ENCODE data around the gene TMEM176B. TPM values are rescaled to one million over a fixed set of nuclear protein-coding genes. Genes with fewer than 3 reads are reported as not detected.

Gene TMEM176B
- total RNA-seq, 1 experiment from 2014 or later = 0.31 TPM

GRCh38 chr7:150799156-150799555, 1.0 kb downstream of the TMEM176B start:
- CTCF ChIA-PET = no interaction called here
- Histone ChIP-seq H3K36me3 (ENCODE audit: control insufficient read depth, insufficient read depth, low read length) (no peaks in the 10 kb centered on the region), H3K4me1 (ENCODE audit: control insufficient read depth, insufficient read depth, low read length) (no peaks in the 10 kb centered on the region), H3K27me3 (ENCODE audit: control insufficient read depth, insufficient read depth, low read length) (peaks cover 9% of the 10 kb centered on the region), H3K9me3 (ENCODE audit: control insufficient read depth, insufficient read depth, low read depth, low read length) (no peaks in the 10 kb centered on the region), H3K4me3 (ENCODE audit: low read depth in 2 of 2, low read length in 2 of 2) (no peak overlapping the region), H3K27ac (ENCODE audit: low read length) (no peak overlapping the region)
- POLR2A ChIA-PET = no interaction called here
- DNase-seq (ENCODE audit: low read depth, low spot score) (no peak), ATAC-seq (no peak)
- intact Hi-C loops (cut with micrococcal nuclease; ENCODE audit: unreplicated experiment) = no loop called here
- in situ Hi-C loops (cut with HindIII; ENCODE audit: low pct_unique_long_range_greater_than_20kb, low sequenced_read_pairs) = no loop called here
- TF ChIP-seq POLR2AphosphoS5 (IDR thresholded peaks at IDR 0.05; ENCODE audit: low read depth, low read length) (no peak), SIN3A (IDR thresholded peaks at IDR 0.05; ENCODE audit: borderline replicate concordance, insufficient read depth, low read depth, low read length) (no peak), TCF7L2 (IDR thresholded peaks at IDR 0.05; ENCODE audit: low read depth, low read length) (no peak)
- TF ChIP-seq, protein P1, sequence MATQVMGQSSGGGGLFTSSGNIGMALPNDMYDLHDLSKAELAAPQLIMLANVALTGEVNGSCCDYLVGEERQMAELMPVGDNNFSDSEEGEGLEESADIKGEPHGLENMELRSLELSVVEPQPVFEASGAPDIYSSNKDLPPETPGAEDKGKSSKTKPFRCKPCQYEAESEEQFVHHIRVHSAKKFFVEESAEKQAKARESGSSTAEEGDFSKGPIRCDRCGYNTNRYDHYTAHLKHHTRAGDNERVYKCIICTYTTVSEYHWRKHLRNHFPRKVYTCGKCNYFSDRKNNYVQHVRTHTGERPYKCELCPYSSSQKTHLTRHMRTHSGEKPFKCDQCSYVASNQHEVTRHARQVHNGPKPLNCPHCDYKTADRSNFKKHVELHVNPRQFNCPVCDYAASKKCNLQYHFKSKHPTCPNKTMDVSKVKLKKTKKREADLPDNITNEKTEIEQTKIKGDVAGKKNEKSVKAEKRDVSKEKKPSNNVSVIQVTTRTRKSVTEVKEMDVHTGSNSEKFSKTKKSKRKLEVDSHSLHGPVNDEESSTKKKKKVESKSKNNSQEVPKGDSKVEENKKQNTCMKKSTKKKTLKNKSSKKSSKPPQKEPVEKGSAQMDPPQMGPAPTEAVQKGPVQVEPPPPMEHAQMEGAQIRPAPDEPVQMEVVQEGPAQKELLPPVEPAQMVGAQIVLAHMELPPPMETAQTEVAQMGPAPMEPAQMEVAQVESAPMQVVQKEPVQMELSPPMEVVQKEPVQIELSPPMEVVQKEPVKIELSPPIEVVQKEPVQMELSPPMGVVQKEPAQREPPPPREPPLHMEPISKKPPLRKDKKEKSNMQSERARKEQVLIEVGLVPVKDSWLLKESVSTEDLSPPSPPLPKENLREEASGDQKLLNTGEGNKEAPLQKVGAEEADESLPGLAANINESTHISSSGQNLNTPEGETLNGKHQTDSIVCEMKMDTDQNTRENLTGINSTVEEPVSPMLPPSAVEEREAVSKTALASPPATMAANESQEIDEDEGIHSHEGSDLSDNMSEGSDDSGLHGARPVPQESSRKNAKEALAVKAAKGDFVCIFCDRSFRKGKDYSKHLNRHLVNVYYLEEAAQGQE (IDR thresholded peaks at IDR 0.05; ENCODE audit: insufficient read depth in 1 of 2, low read depth in 2 of 2, low read length in 1 of 2) = no peak
- TF ChIP-seq, protein P2, sequence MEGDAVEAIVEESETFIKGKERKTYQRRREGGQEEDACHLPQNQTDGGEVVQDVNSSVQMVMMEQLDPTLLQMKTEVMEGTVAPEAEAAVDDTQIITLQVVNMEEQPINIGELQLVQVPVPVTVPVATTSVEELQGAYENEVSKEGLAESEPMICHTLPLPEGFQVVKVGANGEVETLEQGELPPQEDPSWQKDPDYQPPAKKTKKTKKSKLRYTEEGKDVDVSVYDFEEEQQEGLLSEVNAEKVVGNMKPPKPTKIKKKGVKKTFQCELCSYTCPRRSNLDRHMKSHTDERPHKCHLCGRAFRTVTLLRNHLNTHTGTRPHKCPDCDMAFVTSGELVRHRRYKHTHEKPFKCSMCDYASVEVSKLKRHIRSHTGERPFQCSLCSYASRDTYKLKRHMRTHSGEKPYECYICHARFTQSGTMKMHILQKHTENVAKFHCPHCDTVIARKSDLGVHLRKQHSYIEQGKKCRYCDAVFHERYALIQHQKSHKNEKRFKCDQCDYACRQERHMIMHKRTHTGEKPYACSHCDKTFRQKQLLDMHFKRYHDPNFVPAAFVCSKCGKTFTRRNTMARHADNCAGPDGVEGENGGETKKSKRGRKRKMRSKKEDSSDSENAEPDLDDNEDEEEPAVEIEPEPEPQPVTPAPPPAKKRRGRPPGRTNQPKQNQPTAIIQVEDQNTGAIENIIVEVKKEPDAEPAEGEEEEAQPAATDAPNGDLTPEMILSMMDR (IDR thresholded peaks at IDR 0.05) = no peak
- BruUV-seq (replicated peaks) = no TSS peak

- CTCF ChIA-PET = no interaction called here
- Histone ChIP-seq H3K36me3 (ENCODE audit: control insufficient read depth, insufficient read depth, low read length) (no peaks in the 10 kb centered on the region), H3K9me3 (ENCODE audit: control insufficient read depth, insufficient read depth, low read depth, low read length) (no peaks in the 10 kb centered on the region), H3K4me1 (ENCODE audit: control insufficient read depth, insufficient read depth, low read length) (no peaks in the 10 kb centered on the region), H3K27ac (ENCODE audit: low read length) (no peak overlapping the region), H3K4me3 (ENCODE audit: low read depth in 2 of 2, low read length in 2 of 2) (no peak overlapping the region), H3K27me3 (ENCODE audit: control insufficient read depth, insufficient read depth, low read length) (peaks cover 13% of the 10 kb centered on the region)
- TF ChIP-seq SIN3A (IDR thresholded peaks at IDR 0.05; ENCODE audit: borderline replicate concordance, insufficient read depth, low read depth, low read length) (no peak), TCF7L2 (IDR thresholded peaks at IDR 0.05; ENCODE audit: low read depth, low read length) (no peak), POLR2AphosphoS5 (IDR thresholded peaks at IDR 0.05; ENCODE audit: low read depth, low read length) (no peak)
- TF ChIP-seq, protein P2 (IDR thresholded peaks at IDR 0.05) = no peak
- TF ChIP-seq, protein P1 (IDR thresholded peaks at IDR 0.05; ENCODE audit: insufficient read depth in 1 of 2, low read depth in 2 of 2, low read length in 1 of 2) = no peak
- no TSS peak for BruUV-seq (replicated peaks)
- no peak for DNase-seq (ENCODE audit: low read depth, low spot score)
- in situ Hi-C loops (cut with HindIII; ENCODE audit: low pct_unique_long_range_greater_than_20kb, low sequenced_read_pairs) = no loop called here
- POLR2A ChIA-PET = no interaction called here
- intact Hi-C loops (cut with micrococcal nuclease; ENCODE audit: unreplicated experiment) = no loop called here
- ATAC-seq = no peak
These were observed 2.5 kb downstream of the TMEM176B start for GRCh38 chr7:150797661-150798060.
